Neural crest cell (in vitro differentiated cells): ENCODE results near the gene ZDHHC7. TPM values are rescaled to one million over a fixed set of nuclear protein-coding genes. Genes with fewer than 3 reads are reported as not detected.
A peak's percentile ranks its signal among the peaks of the same experiment; 100 is the strongest.

ENCODE experiments used
- DNase-seq: peaks from one replicate; pipeline ENCODE4 v3.0.0; 2021; ENCODE audit warnings: low read depth, mixed read lengths, low spot score
- H3K27ac Mint-ChIP-seq: one replicate; pipeline ENCODE4 v1.8.0; 2021; ENCODE audit warnings: mild to moderate bottlenecking, mixed read lengths; ENCODE audit not compliant: unreplicated experiment
- H3K27me3 Mint-ChIP-seq: 2 replicates; pipeline ENCODE4 v1.8.0; 2021; ENCODE audit warnings: low read depth, mild to moderate bottlenecking, mixed read lengths
- H3K36me3 Mint-ChIP-seq: 2 replicates; pipeline ENCODE4 v1.8.0; 2021; ENCODE audit warnings: low read depth, mild to moderate bottlenecking, mixed read lengths
- H3K4me1 Mint-ChIP-seq: 2 replicates; pipeline ENCODE4 v1.8.0; 2021; ENCODE audit warnings: mixed read lengths
- H3K4me3 Mint-ChIP-seq: one replicate; pipeline ENCODE4 v1.8.0; 2021; ENCODE audit warnings: mild to moderate bottlenecking, mixed read lengths
- H3K9me3 Mint-ChIP-seq: 2 replicates; pipeline ENCODE4 v1.8.0; 2021; ENCODE audit warnings: mixed read lengths
- total RNA-seq: library from RNA; stranded (reverse); gene quantifications from 2 replicates; pipeline ENCODE4 v1.2.1, GENCODE V29; 2021
- TF ChIP-seq, protein P1 (sequence below): fragments of 200-600 bp; sonication (generic); conservative IDR thresholded peaks from 2 replicates; pipeline ENCODE4 v1.5.0; 2021; ENCODE audit warnings: antibody characterized with exemption, mild to moderate bottlenecking

ZDHHC7 gene
- total RNA-seq, 1 donor from 2014 or later: 40.0 TPM

DNA sequence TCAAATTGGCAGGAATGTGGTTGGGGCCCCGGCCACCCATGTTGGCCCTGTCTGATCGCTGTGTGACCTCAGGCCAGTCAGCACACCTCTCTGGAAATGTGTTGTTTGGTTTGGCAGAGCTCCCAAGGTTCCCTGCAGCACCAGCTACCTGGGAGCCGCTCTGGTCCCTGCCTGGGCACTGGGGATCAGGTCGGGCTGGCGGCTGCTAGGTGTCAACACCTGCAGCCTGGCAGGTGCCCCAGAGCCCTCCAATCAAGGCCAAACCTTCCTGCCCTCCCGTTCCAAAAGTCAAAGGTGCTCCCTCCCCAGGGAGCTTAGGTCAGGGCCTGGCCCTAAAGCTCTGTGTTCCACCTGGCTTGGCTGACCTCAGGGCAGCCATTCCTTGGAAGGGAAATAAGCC, 55.9 kb downstream of the ZDHHC7 start:
- TF ChIP-seq, protein P1, sequence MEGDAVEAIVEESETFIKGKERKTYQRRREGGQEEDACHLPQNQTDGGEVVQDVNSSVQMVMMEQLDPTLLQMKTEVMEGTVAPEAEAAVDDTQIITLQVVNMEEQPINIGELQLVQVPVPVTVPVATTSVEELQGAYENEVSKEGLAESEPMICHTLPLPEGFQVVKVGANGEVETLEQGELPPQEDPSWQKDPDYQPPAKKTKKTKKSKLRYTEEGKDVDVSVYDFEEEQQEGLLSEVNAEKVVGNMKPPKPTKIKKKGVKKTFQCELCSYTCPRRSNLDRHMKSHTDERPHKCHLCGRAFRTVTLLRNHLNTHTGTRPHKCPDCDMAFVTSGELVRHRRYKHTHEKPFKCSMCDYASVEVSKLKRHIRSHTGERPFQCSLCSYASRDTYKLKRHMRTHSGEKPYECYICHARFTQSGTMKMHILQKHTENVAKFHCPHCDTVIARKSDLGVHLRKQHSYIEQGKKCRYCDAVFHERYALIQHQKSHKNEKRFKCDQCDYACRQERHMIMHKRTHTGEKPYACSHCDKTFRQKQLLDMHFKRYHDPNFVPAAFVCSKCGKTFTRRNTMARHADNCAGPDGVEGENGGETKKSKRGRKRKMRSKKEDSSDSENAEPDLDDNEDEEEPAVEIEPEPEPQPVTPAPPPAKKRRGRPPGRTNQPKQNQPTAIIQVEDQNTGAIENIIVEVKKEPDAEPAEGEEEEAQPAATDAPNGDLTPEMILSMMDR: no peak
- no peak for DNase-seq
- Mint-ChIP-seq H3K36me3 (no peaks in the 10 kb centered on the region), H3K9me3 (no peaks in the 10 kb centered on the region), H3K4me1 (peaks cover 18% of the 10 kb centered on the region), H3K4me3 (no peak overlapping the region), H3K27ac (no peak overlapping the region), H3K27me3 (no peaks in the 10 kb centered on the region)

DNA sequence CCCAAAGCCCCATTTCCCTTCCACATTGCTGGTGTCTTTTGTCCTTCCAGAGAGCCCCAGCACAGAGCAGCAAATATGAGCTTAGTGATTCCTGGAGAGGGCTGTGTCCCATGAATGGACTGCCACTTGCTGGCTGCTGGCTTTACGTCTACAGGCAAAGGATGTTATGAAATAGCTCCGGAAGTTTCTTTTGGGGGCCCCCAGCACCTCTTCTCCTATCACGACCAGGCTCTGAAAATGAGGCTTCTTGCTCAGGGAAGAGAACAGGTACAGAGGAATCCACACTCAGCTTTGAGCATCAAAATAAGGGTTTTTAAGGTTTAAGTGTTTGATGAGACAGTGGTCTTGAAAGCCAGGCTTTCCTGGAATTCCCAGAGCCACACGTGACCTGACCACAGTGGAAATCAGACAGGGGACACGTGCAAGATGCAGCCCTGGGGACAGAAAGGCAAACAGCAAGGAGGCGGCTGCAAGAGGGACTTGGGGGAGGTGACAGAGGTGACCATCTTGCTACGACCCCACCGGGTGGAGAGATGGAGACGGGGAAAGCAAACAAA, 58.1 kb downstream of the ZDHHC7 start:
- Mint-ChIP-seq H3K4me3 (no peak overlapping the region), H3K9me3 (no peaks in the 10 kb centered on the region), H3K27me3 (no peaks in the 10 kb centered on the region), H3K27ac (peak overlapping the region; percentile 85), H3K4me1 (peaks cover 18% of the 10 kb centered on the region), H3K36me3 (no peaks in the 10 kb centered on the region)
- DNase-seq: no peak
- TF ChIP-seq, protein P1: no peak

GRCh38 chr16:84952335-84953189, 58.8 kb downstream of the ZDHHC7 start:
- Mint-ChIP-seq H3K27ac (no peak overlapping the region), H3K4me1 (peaks cover 18% of the 10 kb centered on the region)

GRCh38 chr16:84950906-84951305, 60.4 kb downstream of the ZDHHC7 start:
- peak; percentile 31 for DNase-seq
- H3K4me3 Mint-ChIP-seq: no peak overlapping the region
- no peak overlapping the region for H3K27ac Mint-ChIP-seq
- peaks cover 18% of the 10 kb centered on the region for H3K4me1 Mint-ChIP-seq
- no peaks in the 10 kb centered on the region for H3K36me3 Mint-ChIP-seq
- no peaks in the 10 kb centered on the region for H3K9me3 Mint-ChIP-seq
- no peaks in the 10 kb centered on the region for H3K27me3 Mint-ChIP-seq
- TF ChIP-seq, protein P1: peak; percentile 30

More at GRCh38 chr16:84952335-84953189, 58.8 kb downstream of the ZDHHC7 start:
- DNase-seq: peak; percentile 88
- Mint-ChIP-seq H3K36me3 (no peaks in the 10 kb centered on the region), H3K27me3 (no peaks in the 10 kb centered on the region), H3K4me3 (no peak overlapping the region), H3K9me3 (no peaks in the 10 kb centered on the region)
- TF ChIP-seq, protein P1: peak; percentile 93

GRCh38 chr16:84949772-84950436, 61.4 kb downstream of the ZDHHC7 start:
- DNase-seq: no peak
- TF ChIP-seq, protein P1: no peak
- Mint-ChIP-seq H3K9me3 (no peaks in the 10 kb centered on the region), H3K4me3 (no peak overlapping the region), H3K4me1 (peaks cover 18% of the 10 kb centered on the region), H3K27ac (no peak overlapping the region), H3K36me3 (no peaks in the 10 kb centered on the region), H3K27me3 (no peaks in the 10 kb centered on the region)
